ENCODE measurements around the gene STXBP6.

The STXBP6 gene

GRCh38 chr14:24913746-24914145 is 136.2 kb downstream of the STXBP6 start:
- Histone ChIP-seq H3K9me3 (no peaks in the 10 kb centered on the region; the same call in 1 of the 2 replicates), H3K36me3 (replicated peaks) (no peaks in the 10 kb centered on the region), H3K27me3 (ENCODE audit: low read depth) (no peaks in the 10 kb centered on the region), H3K4me1 (no peaks in the 10 kb centered on the region), H3K4me3 (no peak overlapping the region)
- in situ Hi-C loops (cut with MboI; ENCODE audit: low sequenced_read_pairs) = no loop called here
- no peak for DNase-seq (ENCODE audit: low spot score in 2 of 2)

- Histone ChIP-seq H3K9me3 (no peaks in the 10 kb centered on the region; the same call in 1 of the 2 replicates), H3K4me3 (no peak overlapping the region), H3K27me3 (ENCODE audit: low read depth) (no peaks in the 10 kb centered on the region), H3K36me3 (replicated peaks) (no peaks in the 10 kb centered on the region), H3K4me1 (no peaks in the 10 kb centered on the region)
- DNase-seq (ENCODE audit: low spot score in 2 of 2) = no peak
- in situ Hi-C loops (cut with MboI; ENCODE audit: low sequenced_read_pairs) = no loop called here
These were observed 136.9 kb downstream of the STXBP6 start for GRCh38 chr14:24913021-24913420.

GRCh38 chr14:24911324-24912109 is 138.4 kb downstream of the STXBP6 start:
- Histone ChIP-seq H3K9me3 (no peaks in the 10 kb centered on the region), H3K27me3 (ENCODE audit: low read depth) (no peaks in the 10 kb centered on the region), H3K36me3 (replicated peaks) (no peaks in the 10 kb centered on the region), H3K4me3 (no peak overlapping the region), H3K4me1 (no peaks in the 10 kb centered on the region)
- in situ Hi-C loops (cut with MboI; ENCODE audit: low sequenced_read_pairs) = no loop called here
- no peak for DNase-seq (ENCODE audit: low spot score in 2 of 2)

- H3K9me3 ChIP-seq = no peaks in the 10 kb centered on the region
- no peaks in the 10 kb centered on the region for H3K36me3 ChIP-seq (replicated peaks)
- no peak overlapping the region for H3K4me3 ChIP-seq
- in situ Hi-C loops (cut with MboI; ENCODE audit: low sequenced_read_pairs) = no loop called here
- H3K4me1 ChIP-seq = no peaks in the 10 kb centered on the region
- H3K27me3 ChIP-seq (ENCODE audit: low read depth) = no peaks in the 10 kb centered on the region
- no peak for DNase-seq (ENCODE audit: low spot score in 2 of 2)
These were observed 139.4 kb downstream of the STXBP6 start for GRCh38 chr14:24910408-24910986.

GRCh38 chr14:24909523-24910302 is 140.2 kb downstream of the STXBP6 start:
- in situ Hi-C loops (cut with MboI; ENCODE audit: low sequenced_read_pairs) = no loop called here
- H3K9me3 ChIP-seq = no peaks in the 10 kb centered on the region
- H3K4me3 ChIP-seq = no peak overlapping the region

GRCh38 chr14:24908592-24909236 is 141.2 kb downstream of the STXBP6 start:
- no peak for DNase-seq (ENCODE audit: low spot score in 2 of 2)
- H3K4me1 ChIP-seq = no peaks in the 10 kb centered on the region
- H3K27me3 ChIP-seq (ENCODE audit: low read depth) = no peaks in the 10 kb centered on the region
- in situ Hi-C loops (cut with MboI; ENCODE audit: low sequenced_read_pairs) = no loop called here
- H3K4me3 ChIP-seq = no peak overlapping the region
- H3K36me3 ChIP-seq (replicated peaks) = no peaks in the 10 kb centered on the region
- no peaks in the 10 kb centered on the region for H3K9me3 ChIP-seq

More at GRCh38 chr14:24909523-24910302, 140.2 kb downstream of the STXBP6 start:
- Histone ChIP-seq H3K27me3 (ENCODE audit: low read depth) (no peaks in the 10 kb centered on the region), H3K36me3 (replicated peaks) (no peaks in the 10 kb centered on the region), H3K4me1 (no peaks in the 10 kb centered on the region)
- DNase-seq (ENCODE audit: low spot score in 2 of 2) = no peak

GRCh38 chr14:24904533-24904932 is 145.4 kb downstream of the STXBP6 start:
- Histone ChIP-seq H3K4me3 (no peak overlapping the region), H3K27me3 (ENCODE audit: low read depth) (no peaks in the 10 kb centered on the region), H3K4me1 (no peaks in the 10 kb centered on the region), H3K36me3 (replicated peaks) (no peaks in the 10 kb centered on the region), H3K9me3 (no peaks in the 10 kb centered on the region)
- in situ Hi-C loops (cut with MboI; ENCODE audit: low sequenced_read_pairs) = no loop called here
- DNase-seq (ENCODE audit: low spot score in 2 of 2) = no peak

- H3K27me3 ChIP-seq (ENCODE audit: low read depth) = no peaks in the 10 kb centered on the region
- in situ Hi-C loops (cut with MboI; ENCODE audit: low sequenced_read_pairs) = no loop called here
- H3K9me3 ChIP-seq = no peaks in the 10 kb centered on the region
- H3K4me3 ChIP-seq = no peak overlapping the region
- DNase-seq (ENCODE audit: low spot score in 2 of 2) = no peak
- H3K4me1 ChIP-seq = no peaks in the 10 kb centered on the region
- H3K36me3 ChIP-seq (replicated peaks) = no peaks in the 10 kb centered on the region
These were observed 146.6 kb downstream of the STXBP6 start for GRCh38 chr14:24903337-24903736.

- no peak for DNase-seq (ENCODE audit: low spot score in 2 of 2)
- H3K27me3 ChIP-seq (ENCODE audit: low read depth) = no peaks in the 10 kb centered on the region
- H3K4me1 ChIP-seq = no peaks in the 10 kb centered on the region
- in situ Hi-C loops (cut with MboI; ENCODE audit: low sequenced_read_pairs) = no loop called here
- no peak overlapping the region for H3K4me3 ChIP-seq
- no peaks in the 10 kb centered on the region for H3K9me3 ChIP-seq
- no peaks in the 10 kb centered on the region for H3K36me3 ChIP-seq (replicated peaks)
These were observed 149.5 kb downstream of the STXBP6 start for GRCh38 chr14:24900269-24901100.

GRCh38 chr14:24897793-24898192 is 152.2 kb downstream of the STXBP6 start:
- no peaks in the 10 kb centered on the region for H3K27me3 ChIP-seq (ENCODE audit: low read depth)
- no peak overlapping the region for H3K4me3 ChIP-seq
- no peaks in the 10 kb centered on the region for H3K36me3 ChIP-seq (replicated peaks)
- no peaks in the 10 kb centered on the region for H3K4me1 ChIP-seq
- H3K9me3 ChIP-seq = no peaks in the 10 kb centered on the region
- in situ Hi-C loops (cut with MboI; ENCODE audit: low sequenced_read_pairs) = no loop called here
- DNase-seq (ENCODE audit: low spot score in 2 of 2) = no peak

GRCh38 chr14:24895622-24896021 is 154.3 kb downstream of the STXBP6 start:
- Histone ChIP-seq H3K27me3 (ENCODE audit: low read depth) (no peaks in the 10 kb centered on the region), H3K4me3 (no peak overlapping the region), H3K4me1 (no peaks in the 10 kb centered on the region), H3K36me3 (replicated peaks) (no peaks in the 10 kb centered on the region), H3K9me3 (no peaks in the 10 kb centered on the region)
- in situ Hi-C loops (cut with MboI; ENCODE audit: low sequenced_read_pairs) = no loop called here
- DNase-seq (ENCODE audit: low spot score in 2 of 2) = no peak

- no peaks in the 10 kb centered on the region for H3K27me3 ChIP-seq (ENCODE audit: low read depth)
- in situ Hi-C loops (cut with MboI; ENCODE audit: low sequenced_read_pairs) = no loop called here
- no peak overlapping the region for H3K4me3 ChIP-seq
- DNase-seq (ENCODE audit: low spot score in 2 of 2) = no peak
- no peaks in the 10 kb centered on the region for H3K36me3 ChIP-seq (replicated peaks)
- H3K9me3 ChIP-seq = no peaks in the 10 kb centered on the region
- no peaks in the 10 kb centered on the region for H3K4me1 ChIP-seq
These were observed 154.7 kb downstream of the STXBP6 start for GRCh38 chr14:24895243-24895583.

- Histone ChIP-seq H3K9me3 (no peaks in the 10 kb centered on the region), H3K27me3 (ENCODE audit: low read depth) (no peaks in the 10 kb centered on the region), H3K4me3 (no peak overlapping the region), H3K4me1 (no peaks in the 10 kb centered on the region), H3K36me3 (replicated peaks) (no peaks in the 10 kb centered on the region)
- in situ Hi-C loops (cut with MboI; ENCODE audit: low sequenced_read_pairs) = no loop called here
- no peak for DNase-seq (ENCODE audit: low spot score in 2 of 2)
These were observed 155.2 kb downstream of the STXBP6 start for GRCh38 chr14:24894583-24895242.
